ENCODE results near the gene RAB8A.

Gene RAB8A

GRCh38 chr19:16133818-16134217, 22.1 kb downstream of the RAB8A start:
- no peak for DNase-seq (ENCODE audit: extremely low read depth, low read depth)
- H3K4me3 ChIP-seq (replicated peaks; ENCODE audit: low read depth, low read length): no peak overlapping the region
- no peak for TF ChIP-seq CTCF (IDR thresholded peaks at IDR 0.05; ENCODE audit: low read depth, low read length, missing control alignments)

- no peak overlapping the region for H3K4me3 ChIP-seq (replicated peaks; ENCODE audit: low read depth, low read length)
- TF ChIP-seq CTCF (IDR thresholded peaks at IDR 0.05; ENCODE audit: low read depth, low read length, missing control alignments): no peak
- no peak for DNase-seq (ENCODE audit: extremely low read depth, low read depth)
Observed at GRCh38 chr19:16134510-16134909, 22.8 kb downstream of the RAB8A start.

- no peak for DNase-seq (ENCODE audit: extremely low read depth, low read depth)
- no peak overlapping the region for H3K4me3 ChIP-seq (replicated peaks; ENCODE audit: low read depth, low read length)
- no peak for TF ChIP-seq CTCF (IDR thresholded peaks at IDR 0.05; ENCODE audit: low read depth, low read length, missing control alignments)
Observed at GRCh38 chr19:16135430-16136127, 23.9 kb downstream of the RAB8A start.

GRCh38 chr19:16136185-16136999, 24.7 kb downstream of the RAB8A start:
- no peak for TF ChIP-seq CTCF (IDR thresholded peaks at IDR 0.05; ENCODE audit: low read depth, low read length, missing control alignments)
- H3K4me3 ChIP-seq (replicated peaks; ENCODE audit: low read depth, low read length): no peak overlapping the region
- no peak for DNase-seq (ENCODE audit: extremely low read depth, low read depth)

GRCh38 chr19:16139752-16140151, 28.1 kb downstream of the RAB8A start:
- no peak overlapping the region for H3K4me3 ChIP-seq (replicated peaks; ENCODE audit: low read depth, low read length)
- no peak for TF ChIP-seq CTCF (IDR thresholded peaks at IDR 0.05; ENCODE audit: low read depth, low read length, missing control alignments)
- no peak for DNase-seq (ENCODE audit: extremely low read depth, low read depth)

GRCh38 chr19:16141043-16141442, 29.4 kb downstream of the RAB8A start:
- no peak for TF ChIP-seq CTCF (IDR thresholded peaks at IDR 0.05; ENCODE audit: low read depth, low read length, missing control alignments)

More at GRCh38 chr19:16141043-16141442, 29.4 kb downstream of the RAB8A start:
- DNase-seq (ENCODE audit: extremely low read depth, low read depth): no peak
- H3K4me3 ChIP-seq (replicated peaks; ENCODE audit: low read depth, low read length): no peak overlapping the region

Measured in HFF-Myc (cell line).